Raji (cell line): Measurements from ENCODE around the gene CEP70.
A peak's percentile ranks its signal among the peaks of the same experiment; 100 is the strongest.

ENCODE experiments used
- POLR2A ChIP-seq: IDR thresholded peaks from 2 replicates; pipeline ENCODE4 v1.6.1; 2011; ENCODE audit warnings: low read depth, low read length, control low read depth; ENCODE audit not compliant: insufficient read depth

The CEP70 gene

GRCh38 chr3:138594150-138594934 lies at the start of gene CEP70:
Gene CEP70, minus strand, starts transcription at chr3:138594260. Its CDS starts 21,333 bp downstream, at chr3:138572927.
- peak; percentile 72 for TF ChIP-seq POLR2A

GRCh38 chr3:138642927-138643253 lies 48.8 kb upstream of the CEP70 start:
- no peak for TF ChIP-seq POLR2A

- no peak for TF ChIP-seq POLR2A
Measured at GRCh38 chr3:138642226-138642926, 48.3 kb upstream of the CEP70 start.

- no peak for TF ChIP-seq POLR2A
Measured at GRCh38 chr3:138640537-138640936, 46.5 kb upstream of the CEP70 start.

GRCh38 chr3:138638641-138639040 lies 44.6 kb upstream of the CEP70 start:
- no peak for TF ChIP-seq POLR2A

- TF ChIP-seq POLR2A = no peak
Measured at GRCh38 chr3:138629526-138629925, 35.5 kb upstream of the CEP70 start.

- TF ChIP-seq POLR2A = no peak
Measured at GRCh38 chr3:138625707-138626365, 31.8 kb upstream of the CEP70 start.

GRCh38 chr3:138624518-138624917 lies 30.5 kb upstream of the CEP70 start:
- no peak for TF ChIP-seq POLR2A

GRCh38 chr3:138620431-138620830 lies 26.4 kb upstream of the CEP70 start:
- TF ChIP-seq POLR2A = no peak

- no peak for TF ChIP-seq POLR2A
Measured at GRCh38 chr3:138615462-138615861, 21.4 kb upstream of the CEP70 start.

GRCh38 chr3:138609898-138610266 lies 15.8 kb upstream of the CEP70 start:
- no peak for TF ChIP-seq POLR2A

GRCh38 chr3:138608322-138609135 lies 14.5 kb upstream of the CEP70 start, which contains the start of gene FAIM:
Gene FAIM, plus strand, starts transcription at chr3:138608771. Its CDS starts 10,956 bp downstream, at chr3:138619727.
- TF ChIP-seq POLR2A = peak; percentile 68

- TF ChIP-seq POLR2A = no peak
Measured at GRCh38 chr3:138600100-138600745, 6.2 kb upstream of the CEP70 start.

- no peak for TF ChIP-seq POLR2A
Measured at GRCh38 chr3:138598534-138598933, 4.5 kb upstream of the CEP70 start.

GRCh38 chr3:138594935-138595610 lies 1.0 kb upstream of the CEP70 start:
- TF ChIP-seq POLR2A = no peak
